HG03521 (cell line): Measurements from ENCODE around the gene CYP27B1.

Experiments used
- ATAC-seq: cut with Tn5 transposase; IDR thresholded peaks from one replicate; pipeline ENCODE4 v1.9.1; 2021; ENCODE audit warnings: mild to moderate bottlenecking, moderate library complexity; ENCODE audit not compliant: unreplicated experiment

Gene CYP27B1, protein sequence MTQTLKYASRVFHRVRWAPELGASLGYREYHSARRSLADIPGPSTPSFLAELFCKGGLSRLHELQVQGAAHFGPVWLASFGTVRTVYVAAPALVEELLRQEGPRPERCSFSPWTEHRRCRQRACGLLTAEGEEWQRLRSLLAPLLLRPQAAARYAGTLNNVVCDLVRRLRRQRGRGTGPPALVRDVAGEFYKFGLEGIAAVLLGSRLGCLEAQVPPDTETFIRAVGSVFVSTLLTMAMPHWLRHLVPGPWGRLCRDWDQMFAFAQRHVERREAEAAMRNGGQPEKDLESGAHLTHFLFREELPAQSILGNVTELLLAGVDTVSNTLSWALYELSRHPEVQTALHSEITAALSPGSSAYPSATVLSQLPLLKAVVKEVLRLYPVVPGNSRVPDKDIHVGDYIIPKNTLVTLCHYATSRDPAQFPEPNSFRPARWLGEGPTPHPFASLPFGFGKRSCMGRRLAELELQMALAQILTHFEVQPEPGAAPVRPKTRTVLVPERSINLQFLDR

DNA sequence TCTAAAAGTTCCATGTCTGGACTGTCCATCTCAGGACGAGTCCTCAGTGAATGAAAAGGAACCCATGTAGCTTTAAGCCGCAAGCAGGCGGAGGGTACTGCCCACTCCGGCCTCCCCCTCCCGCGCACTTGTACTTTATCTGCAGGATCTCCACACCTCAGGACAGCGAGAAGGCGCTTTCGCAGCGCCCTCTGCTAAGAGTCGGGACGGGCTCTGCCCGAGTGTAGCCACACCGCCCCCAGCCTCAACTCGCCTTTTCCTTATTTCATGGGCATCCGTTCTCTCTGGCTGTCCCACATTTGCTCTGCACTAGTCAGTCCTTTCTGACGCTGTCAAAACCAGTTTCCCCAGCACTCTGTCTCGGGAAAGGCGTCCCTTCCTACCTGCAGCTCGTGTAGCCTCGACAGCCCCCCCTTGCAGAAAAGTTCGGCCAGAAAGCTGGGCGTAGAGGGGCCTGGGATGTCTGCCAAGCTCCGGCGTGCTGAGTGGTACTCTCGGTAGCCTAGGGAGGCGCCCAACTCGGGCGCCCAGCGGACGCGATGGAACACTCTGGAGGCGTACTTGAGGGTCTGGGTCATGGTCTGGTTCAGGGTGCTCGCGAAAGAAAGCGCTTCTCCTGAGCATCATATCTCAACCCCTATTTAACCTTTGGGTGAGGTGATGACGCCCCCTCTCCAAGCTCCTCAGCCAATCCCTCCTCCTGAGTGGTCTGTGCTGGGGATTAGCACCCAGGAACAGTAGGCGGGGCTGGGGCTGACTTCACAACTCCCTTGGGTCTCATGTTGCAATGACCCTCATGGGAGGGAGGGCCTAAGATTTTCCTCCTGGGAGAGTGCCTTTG is at the start of gene CYP27B1:
TSS of gene CYP27B1 (minus strand) at position 615 of the 841 bp plus-strand sequence. CDS start at position 578, 37 bp downstream.
- no peak for ATAC-seq

DNA sequence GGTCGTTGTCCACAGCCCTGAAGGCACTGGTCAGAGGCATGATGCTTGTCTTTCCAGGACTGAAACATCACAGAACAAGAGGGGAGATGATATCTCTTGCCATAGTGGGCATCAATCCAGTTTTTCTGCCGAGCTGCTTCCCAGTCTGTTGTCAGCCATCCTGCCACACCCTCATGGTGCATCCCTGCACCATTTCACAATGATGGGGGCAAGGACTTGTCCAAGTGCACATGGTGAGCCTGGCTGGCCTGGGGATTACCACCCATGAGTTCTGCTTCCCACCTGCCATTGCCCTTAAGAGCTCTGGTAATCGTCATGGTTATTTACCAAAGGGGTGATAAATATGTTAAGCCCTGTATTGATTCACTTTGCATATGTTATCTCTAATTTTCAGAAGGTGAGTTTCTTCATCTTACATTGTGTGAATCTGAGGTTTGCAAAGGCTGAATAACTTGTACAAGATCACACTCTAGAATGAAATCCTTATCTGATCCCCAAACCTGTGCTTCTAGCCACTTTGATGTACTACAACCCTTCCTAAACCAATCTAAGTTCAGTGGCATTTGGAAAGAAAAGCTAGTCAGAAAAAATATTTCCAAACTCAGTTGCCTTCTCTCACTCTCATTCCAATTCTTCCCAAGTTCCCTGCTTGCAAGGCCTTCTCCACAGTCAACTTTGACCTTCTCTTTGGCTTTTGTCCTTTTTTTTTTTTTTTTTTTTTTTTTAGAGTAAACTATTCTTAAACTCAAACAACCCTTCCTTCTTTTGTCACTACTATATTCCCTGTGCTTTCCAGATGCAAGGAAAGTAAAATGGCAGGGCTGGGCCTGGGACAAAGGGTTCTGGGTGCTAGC is 49.4 kb upstream of the CYP27B1 start:
- no peak for ATAC-seq

DNA sequence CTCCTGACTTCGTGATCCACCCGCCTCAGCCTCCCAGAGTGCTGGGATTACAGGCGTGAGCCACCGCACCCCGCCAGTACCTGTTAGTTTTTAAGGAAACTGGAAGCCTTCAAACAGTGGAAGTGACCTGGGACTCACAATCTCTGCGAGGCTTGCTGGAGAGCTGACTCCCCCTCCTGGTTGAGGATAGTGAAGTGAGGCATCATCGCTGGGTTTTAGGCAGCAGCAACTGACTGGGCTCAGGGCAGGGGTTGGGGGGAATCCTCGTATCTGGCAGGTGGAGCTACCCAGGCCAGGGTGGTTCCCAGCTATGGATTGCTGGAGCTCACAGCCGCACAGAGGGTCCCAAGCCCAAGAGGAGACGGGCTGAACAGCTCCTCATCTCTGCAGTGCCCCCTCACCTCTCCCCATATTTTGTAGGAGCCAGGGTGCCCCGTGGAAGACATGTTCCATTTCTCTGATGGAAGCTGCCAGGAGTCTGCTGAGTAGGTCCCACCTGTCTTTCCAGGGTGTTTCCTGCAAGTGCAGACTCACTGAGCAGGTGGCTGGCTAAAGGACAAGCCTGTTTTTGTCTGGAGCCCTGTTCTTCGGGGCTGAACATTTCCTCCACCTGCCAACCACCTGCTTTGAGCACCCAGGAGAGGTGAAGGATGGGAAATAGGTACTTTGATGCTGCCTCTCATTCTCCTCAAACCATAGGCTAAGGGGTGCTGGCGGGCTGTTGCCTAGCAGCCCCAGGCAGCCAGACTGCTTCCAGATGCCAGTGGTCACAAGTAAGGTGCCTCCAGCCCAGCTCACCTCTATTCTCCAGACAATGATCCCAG is 48.5 kb upstream of the CYP27B1 start:
- no peak for ATAC-seq

DNA sequence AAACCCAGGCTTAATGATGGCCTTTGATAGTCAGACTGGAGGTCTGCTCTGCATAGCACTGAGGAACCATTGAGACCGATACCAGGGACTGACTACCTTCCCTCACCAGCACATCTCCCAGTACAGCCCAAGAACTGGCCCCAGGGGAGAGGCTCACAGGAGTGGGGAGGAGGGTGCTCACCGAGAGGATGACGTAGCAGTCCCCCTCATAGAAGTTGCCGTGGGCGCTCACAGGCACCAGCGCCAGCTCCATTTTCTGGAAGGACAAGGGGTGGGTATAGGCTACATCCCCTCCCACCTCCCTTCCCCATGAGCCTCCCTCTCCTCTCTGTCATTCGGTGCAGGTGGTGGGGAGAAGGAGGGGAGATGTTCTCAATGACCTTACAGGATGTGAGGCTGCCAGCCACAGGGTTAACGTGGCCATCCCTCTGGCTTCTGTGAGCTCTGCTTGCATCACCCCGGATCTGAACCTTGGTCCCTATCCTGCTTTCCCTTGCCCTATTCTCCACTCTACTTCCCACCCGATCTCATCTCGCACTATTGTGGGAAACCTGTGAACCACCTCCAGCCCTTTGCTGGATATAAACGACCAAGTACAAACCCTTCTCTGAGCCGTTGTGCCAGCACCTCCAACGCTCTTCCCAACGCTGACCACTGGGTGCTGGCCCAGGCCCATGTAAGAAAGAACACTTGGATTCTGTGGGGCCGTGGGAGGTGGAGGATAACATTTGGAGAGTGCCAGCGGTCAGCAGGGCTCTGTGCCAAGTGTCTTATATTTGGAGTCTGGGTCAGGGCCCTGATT is 47.3 kb upstream of the CYP27B1 start:
- no peak for ATAC-seq

DNA sequence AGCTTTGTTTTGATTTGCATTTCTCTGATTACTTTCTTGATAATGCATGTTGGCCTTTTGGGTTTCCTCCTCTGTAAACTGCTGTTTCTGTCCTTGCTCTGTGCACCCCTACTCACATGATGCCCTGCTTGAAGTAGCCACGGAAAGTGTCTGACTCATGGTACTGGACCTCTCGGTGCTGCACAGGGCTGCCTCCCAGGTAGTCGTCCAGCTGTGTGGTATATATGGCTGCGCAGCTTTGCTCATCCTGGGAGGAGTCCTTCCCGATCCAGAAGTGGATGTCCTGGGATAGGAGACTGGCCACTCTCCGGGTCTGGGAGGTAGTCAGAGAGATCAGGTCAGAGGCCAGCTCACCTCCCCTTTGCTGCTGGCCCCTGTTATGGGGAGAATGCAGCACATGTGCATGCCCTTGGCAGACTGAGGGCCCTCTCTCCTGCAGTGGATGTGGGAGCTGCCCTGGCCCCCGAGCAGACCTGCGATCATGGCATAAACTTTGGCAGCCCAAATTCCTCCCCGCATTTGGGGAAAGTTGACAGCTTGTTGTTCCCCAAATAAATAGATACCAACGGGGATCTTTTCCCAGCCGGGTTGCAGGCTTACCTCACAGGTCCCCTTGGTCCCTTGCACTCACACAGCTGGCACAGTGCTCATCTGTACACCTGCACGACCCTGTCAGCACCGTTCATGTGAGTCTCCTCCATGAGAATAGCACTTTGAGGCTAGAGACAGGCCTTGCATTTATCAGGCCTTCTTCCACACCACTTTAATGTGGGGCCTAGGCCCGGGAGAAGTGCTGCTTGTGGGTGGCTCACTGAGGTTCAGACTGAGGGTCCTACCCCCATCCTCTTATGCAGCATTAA is 46.5 kb upstream of the CYP27B1 start:
- no peak for ATAC-seq

DNA sequence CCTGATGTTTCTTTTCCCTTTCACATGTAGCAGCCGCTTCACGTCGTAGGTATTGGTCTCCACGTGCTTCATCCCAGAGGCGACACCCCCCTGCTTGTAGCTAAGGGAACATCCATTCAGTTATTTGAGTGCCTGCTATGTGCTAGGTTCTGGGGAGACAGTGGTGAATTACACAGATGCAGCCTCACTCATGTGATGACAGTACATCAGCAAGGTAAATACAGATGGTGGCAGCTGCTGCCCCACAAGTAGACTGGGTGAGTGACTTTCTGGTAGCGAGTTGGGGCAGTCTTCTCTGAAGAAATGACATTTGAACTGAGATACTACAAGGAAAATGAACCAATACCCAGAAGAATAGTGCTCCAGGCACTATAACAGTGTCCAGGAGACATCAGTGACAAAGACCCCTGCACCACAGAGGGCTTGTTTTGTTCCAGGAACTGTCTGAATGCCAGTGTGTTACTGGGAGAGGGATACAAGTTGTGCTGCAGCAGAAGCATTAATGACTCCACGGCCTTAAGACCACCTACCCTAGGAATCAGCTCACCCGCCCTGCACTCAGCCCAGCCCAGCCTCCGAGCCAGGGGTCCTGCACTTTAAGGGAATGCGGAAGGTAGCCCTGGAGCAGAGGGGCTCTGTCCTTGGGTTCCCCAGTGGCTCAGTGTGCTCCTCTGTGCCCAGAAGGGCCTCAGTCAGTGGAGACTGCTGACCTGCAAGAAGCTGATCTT is 44.3 kb upstream of the CYP27B1 start:
- ATAC-seq: no peak

DNA sequence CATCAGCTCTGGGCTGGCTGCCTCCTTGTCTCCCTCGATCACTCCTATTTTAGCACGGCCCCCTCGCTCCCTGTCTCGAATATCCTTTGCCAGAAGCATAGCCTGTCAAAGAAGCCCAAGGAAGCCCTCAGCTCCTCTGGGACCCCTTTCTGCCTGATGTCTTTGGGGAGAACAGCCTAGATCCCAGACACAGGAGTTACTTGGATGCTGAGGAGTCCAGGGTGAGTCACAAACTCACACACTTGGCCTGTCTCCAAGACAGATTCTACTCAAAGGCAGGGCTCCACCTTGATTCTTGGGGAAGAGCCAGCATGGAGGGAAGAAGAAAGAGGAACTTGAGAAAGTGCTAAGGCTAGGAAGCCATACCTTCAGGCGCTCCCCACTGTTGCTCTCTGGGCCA is 43.6 kb upstream of the CYP27B1 start:
- no peak for ATAC-seq

DNA sequence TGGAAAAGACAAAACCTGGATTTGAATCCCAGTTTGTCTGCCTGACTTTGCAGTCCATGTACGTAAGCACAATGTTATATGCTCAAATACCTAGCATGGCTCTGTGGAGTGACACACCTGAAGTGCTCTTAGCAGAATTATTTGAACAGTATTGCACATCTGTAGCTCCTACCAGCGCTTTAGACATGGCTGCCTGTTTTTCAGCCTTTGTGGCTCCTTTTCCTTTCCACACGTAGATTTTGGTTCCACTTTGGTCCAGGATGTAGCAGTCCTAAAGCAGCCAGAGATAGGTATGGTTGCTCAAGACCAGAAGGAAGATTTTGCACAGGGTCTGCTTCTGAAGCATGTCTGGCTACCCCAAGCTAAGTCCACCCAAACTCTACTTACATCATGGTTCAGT is 42.5 kb upstream of the CYP27B1 start:
- no peak for ATAC-seq

DNA sequence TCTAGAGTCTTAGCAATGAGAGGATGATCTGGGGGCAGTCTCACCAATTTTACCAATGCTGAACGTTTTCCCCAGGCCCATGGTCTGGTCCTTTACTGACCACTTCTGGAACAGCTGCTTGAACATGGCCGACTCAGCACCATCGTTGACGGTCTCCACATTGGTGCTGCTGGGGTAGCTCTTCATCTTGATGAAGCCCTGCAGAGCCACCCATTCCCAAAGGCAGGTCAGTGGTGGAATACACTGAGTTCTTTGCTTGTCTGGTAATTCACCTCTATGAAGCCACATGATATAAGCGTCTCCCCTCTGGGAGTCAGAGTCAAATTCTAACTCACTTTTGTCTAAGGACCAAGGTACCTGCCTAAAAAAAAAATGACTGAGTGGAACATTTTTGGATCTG is 41.5 kb upstream of the CYP27B1 start:
- no peak for ATAC-seq

DNA sequence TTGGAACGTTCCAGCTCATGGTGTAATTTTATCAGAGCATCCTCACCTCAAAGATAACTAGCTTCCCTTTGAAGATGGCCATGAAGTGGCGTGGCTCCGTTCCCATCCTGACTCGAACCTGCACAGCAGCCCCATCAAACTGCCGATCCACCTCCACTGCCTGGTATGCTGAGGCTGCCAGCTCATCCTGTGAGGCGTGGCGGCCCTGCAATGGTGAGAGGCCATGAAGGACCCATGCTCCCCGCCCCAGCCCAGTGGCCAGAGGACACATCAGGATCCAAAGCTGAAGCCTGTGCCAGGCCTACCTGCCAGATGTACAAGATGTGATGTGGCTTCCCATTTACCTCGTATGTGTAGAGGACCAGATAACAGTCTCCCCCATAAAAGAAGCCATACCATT is 40.4 kb upstream of the CYP27B1 start:
- no peak for ATAC-seq

DNA sequence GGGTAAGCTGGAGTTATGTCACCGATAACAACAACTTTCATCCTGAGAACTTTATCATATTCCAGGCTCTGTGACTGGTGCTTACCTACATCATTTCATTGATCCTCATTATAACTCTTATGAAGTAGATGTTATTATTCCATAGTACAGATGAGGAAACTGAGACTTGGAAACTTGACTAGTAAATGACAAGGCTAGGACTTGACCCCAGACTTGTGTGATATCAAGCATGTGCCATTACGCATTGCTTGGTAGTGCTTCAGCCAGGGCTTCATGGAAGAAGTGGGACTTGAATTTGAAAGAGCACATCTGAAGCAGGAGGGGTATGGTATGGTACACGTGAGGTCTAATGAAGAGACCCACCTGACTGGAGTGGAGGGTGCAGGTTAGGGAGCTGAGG is 39.8 kb upstream of the CYP27B1 start:
- no peak for ATAC-seq

DNA sequence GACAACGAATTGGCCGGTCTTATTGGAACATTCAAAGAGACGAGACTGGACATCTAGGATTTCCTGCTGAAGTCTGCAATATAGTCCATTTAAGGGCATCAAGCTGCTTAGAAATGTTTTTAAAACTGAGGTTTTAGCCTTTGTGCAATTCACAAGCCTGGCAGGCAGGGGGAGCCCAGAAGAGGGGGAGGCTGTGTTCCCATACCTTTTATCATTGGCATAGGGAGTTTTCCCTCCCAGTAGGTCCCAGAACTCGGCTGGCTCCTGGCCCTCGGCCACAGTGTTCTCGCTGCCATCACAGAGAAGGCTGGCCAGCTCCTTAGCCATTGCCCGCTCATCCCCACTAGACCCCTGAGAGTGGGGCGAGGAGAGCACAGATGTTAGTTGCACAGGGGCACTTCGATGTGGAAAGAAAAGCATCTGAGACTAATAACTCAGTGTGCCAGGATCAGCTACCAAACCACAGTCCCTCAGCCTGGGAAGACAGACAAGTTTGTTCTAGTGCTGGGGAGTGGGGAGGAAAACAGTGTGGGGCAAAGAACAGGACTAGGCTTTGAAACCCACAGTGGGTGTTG is 36.5 kb upstream of the CYP27B1 start:
- ATAC-seq: no peak

DNA sequence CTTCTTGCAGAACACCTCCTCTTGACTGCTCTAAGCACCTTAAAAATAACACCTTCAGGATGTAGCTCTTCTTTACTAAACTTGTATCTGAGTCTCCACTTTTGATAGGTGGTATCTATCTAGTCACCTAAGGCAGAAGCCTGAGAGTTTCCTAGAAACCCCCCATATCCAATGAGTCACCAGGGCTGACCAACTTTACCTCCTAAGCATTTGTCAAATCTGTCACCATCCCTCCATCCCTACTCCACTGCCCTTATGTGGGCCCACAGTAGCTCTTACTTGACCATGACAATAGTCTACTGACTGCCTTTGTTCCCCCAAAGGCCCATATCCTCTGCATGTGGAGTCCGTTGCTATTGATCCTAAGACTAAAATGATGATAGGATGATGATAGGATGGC is 35.7 kb upstream of the CYP27B1 start:
- no peak for ATAC-seq

DNA sequence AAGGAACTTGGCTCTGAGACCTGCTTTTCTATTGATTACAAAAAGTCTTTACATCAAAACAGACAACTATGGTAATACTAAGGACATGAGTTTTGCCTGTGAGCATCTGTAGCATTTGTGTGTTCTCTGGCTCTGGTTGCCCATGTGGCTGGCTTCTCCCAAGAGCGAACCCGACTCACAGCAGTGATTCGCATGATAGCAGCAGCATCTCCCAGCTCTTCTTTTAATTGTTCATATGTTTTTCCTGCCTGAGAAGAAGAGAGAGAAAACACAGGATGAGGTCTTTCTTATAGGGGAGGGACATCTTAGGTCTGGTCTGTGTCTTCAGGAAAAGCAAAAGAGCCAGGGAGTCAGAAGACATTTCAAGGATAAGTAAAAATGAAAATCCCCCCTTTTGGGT is 34.1 kb upstream of the CYP27B1 start:
- ATAC-seq: no peak

DNA sequence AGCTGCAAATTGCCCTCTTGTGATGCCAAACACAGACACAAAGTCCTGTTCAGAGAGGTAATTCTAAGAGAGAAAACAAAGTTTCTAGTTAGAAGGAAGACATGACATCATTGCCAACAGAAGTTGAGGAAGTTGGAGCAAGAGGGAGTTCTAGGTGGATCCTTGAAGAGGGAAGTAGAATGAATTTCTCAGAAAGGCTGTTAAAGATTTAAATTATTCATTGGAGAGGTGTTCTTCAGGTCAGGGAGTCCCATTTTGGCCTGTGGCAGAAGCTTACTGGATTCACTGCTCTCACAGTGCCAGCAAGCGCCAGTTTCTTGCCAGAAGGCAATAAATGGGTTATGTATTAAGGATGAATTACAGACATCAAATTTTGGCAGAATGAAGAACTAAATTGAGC is 31.1 kb upstream of the CYP27B1 start:
- no peak for ATAC-seq

DNA sequence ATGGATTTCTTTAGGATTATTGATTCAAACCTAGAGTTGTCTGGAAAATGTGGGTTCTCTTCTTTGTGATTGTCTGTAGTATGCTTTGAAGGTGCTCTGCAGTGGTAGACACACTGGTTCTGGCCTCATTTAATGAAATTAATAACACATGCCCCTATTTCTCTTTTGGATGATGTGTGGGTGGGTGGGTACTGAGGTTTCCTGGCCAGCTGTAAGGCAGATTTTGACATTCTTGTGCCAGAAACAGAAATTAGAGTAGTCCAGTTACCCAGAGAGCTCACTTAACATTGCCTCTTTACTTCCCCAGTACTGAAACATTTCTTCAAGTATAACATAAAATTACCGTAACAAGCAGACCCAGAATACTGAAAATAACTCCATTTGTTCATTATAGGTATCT is 30.1 kb upstream of the CYP27B1 start:
- ATAC-seq: no peak

DNA sequence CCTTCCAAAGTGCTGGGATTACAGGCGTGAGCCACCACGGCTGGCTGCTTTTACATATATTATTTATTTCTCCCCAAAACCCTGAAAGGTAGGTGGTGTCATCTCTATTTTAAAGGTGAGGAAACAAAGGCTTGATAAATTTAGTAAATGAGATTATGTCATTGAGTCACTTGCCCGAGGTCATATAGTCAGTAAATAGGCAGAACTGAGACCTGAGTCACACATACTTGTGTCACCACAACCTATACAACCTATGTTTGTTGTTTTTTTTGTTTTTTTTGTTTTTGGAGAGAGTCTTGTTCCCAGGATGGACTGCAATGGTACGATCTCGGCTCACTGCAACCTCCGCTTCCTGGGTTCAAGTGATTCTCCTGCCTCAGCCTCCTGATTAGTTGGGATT is 28.5 kb upstream of the CYP27B1 start:
- no peak for ATAC-seq
